GM18909 (cell line): ENCODE data around the gene CHST9.
"Not testable (repeated sequence)": the region's sequence is repeated elsewhere in the genome, so short reads cannot be mapped to it uniquely, and the experiment has no call there.

Experiments
- ATAC-seq: cut with Tn5 transposase; IDR thresholded peaks from one replicate; pipeline ENCODE4 v1.9.1; 2021; ENCODE audit warnings: mild to moderate bottlenecking; ENCODE audit not compliant: unreplicated experiment, poor library complexity

Gene CHST9, protein sequence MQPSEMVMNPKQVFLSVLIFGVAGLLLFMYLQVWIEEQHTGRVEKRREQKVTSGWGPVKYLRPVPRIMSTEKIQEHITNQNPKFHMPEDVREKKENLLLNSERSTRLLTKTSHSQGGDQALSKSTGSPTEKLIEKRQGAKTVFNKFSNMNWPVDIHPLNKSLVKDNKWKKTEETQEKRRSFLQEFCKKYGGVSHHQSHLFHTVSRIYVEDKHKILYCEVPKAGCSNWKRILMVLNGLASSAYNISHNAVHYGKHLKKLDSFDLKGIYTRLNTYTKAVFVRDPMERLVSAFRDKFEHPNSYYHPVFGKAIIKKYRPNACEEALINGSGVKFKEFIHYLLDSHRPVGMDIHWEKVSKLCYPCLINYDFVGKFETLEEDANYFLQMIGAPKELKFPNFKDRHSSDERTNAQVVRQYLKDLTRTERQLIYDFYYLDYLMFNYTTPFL

GRCh38 chr18:27185025-27185763 lies at the start of gene CHST9:
Gene CHST9, minus strand, starts transcription at chr18:27185308. Its CDS starts 42,499 bp downstream, at chr18:27142809.
- ATAC-seq = no peak

DNA sequence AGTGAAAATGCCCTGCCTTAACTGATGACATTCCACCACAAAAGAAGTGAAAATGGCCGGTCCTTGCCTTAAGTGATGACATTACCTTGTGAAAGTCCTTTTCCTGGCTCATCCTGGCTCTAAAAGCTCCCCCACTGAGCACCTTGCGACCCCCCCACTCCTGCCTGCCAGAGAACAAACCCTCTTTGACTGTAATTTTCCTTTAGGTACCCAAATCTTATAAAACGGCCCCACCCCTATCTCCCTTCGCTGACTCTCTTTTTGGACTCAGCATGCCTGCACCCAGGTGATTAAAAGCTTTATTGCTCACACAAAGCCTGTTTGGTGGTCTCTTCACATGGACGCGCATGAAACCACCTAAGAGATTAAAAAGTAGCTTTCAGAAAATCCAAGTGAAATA lies 47.2 kb upstream of the CHST9 start:
- ATAC-seq = not testable (repeated sequence)

- ATAC-seq = not testable (repeated sequence)
These were observed 46.6 kb upstream of the CHST9 start for GRCh38 chr18:27231671-27232070.

DNA sequence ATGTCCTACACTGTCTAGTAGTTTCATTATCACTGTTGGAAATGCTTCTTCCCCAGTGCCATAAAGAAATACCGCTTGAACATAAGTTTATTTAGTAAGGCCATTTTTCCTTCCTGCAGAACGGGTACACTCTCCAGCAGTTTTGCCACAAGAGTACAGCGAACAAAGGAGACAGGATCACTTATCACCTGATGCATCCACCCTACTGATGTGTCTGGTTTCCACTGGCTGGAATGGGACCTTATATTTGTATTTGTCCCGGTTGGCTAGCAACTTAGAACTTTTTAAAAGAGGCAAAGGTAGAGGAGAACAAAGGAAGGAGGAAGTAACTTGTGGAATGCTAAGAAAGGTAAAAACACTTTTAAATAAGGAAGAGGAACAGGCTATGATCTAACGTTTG lies 46.1 kb upstream of the CHST9 start:
- not testable (repeated sequence) for ATAC-seq

DNA sequence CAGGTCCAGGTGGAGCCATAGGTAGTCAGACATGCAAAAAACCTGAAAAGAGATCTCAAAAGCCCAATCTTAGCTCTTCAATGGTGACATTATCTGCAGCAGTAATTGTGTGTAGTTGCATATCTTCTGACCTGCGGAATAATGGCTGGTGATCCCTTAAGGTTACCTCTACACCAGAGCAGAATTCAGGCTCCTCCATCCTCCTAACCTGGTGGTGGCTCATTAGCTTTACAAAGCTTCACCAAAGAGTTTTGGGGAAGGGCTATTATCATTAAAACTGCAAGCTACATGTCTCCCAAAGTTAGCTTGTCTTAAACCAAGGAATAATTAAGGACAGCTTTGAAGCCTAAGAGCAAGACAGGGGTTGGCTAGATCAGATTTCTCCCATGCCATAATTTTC lies 42.6 kb upstream of the CHST9 start:
- no peak for ATAC-seq

- no peak for ATAC-seq
These were observed 41.5 kb upstream of the CHST9 start for GRCh38 chr18:27226556-27227075.

GRCh38 chr18:27225947-27226481 lies 40.9 kb upstream of the CHST9 start:
- no peak for ATAC-seq

- ATAC-seq = no peak
These were observed 38.6 kb upstream of the CHST9 start for GRCh38 chr18:27223526-27224291.

DNA sequence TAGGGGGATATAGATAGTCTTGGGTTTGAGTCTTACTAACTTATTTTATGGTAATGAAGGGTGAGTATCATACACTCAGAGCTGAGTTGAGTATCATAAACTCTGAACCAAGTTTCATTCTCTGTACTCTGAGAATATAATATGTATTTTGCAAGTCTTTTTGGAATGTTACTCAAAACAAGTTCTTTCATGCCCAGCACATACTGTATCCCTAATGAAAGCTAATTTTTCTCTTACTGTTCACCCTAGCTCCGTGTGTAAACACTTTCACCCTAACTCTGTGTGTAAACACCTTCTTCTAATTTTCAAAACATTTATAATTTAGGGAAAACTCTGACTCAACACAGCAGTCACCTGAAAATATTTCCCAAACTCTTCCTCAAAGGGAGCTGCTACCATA lies 29.7 kb upstream of the CHST9 start:
- no peak for ATAC-seq

GRCh38 chr18:27213123-27213717 lies 28.1 kb upstream of the CHST9 start:
- ATAC-seq = no peak

DNA sequence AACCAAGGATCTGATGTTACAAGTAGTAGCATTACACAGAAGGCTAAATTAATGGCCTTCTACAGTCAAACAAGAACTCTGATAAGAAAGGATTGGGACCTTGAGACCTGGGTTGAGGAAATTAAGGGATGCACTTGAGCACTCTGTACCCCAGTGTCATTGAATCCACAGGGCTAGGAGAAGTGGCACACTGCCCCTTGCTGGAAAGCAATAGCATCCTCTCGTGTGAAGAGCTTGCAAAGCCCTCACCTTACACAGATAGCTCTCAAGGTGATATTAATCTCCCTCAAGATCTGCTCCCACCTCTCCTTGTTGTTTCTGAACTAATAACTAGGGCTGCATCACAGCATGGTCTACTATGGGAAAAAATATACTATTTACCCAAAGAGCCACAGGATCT lies 26.5 kb upstream of the CHST9 start:
- no peak for ATAC-seq

GRCh38 chr18:27206411-27206810 lies 21.3 kb upstream of the CHST9 start:
- ATAC-seq = no peak

DNA sequence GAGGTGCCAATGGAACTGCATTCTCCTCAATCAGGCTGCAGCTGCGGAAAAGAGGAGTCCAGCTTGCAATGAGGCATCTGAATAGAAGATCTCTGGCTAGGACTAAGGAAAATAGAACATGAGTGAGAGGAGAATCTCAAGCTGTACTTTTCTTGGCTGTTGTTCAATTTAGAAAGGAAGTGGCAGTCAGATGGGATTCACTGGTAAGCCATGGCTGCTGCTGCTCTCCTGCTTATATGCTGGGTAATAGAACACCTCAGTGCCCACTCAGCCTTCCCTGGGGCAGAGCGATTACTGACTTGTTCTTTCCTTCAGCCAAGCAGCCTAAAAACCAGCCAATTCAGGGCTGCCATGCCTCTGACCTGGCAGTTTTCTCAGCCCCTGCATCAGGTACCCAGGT lies 17.6 kb upstream of the CHST9 start:
- ATAC-seq = no peak

DNA sequence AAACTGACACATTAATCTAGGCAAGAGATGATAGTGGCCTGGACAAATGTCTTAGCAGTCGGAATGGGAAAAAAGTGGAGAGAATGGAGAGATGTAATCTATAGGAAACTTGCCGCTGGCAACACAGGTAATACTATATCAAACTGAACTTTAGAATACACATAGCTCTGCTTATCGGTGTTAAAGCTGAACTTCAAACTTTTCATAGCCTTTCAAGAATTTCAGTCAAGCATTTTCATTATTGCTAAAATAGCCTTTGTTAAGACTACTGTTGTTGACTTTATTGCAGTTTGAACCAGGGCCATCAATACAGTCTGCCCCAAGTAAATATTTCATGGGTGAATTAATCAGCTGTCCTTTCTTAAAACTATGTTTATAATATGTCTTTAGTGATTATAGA lies 12.9 kb upstream of the CHST9 start:
- no peak for ATAC-seq

DNA sequence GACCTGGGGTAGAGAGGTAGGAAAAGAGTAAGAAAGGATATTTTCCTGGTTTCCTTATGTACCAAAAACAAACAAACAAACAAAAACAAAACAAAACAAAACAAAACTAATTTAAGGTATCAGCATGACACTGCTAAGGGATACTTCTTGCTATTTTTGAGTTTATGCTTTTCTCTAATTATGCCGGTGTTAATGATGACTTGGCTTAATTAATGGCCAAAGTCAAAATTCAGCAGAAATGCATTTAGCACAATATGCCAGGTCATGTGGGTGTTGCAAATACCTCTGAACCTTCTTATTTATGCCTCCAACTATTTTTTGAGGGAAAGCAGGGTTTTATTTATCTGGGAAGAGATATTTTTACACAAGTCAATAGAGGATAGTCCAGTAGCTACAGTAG lies 3.2 kb upstream of the CHST9 start:
- no peak for ATAC-seq

DNA sequence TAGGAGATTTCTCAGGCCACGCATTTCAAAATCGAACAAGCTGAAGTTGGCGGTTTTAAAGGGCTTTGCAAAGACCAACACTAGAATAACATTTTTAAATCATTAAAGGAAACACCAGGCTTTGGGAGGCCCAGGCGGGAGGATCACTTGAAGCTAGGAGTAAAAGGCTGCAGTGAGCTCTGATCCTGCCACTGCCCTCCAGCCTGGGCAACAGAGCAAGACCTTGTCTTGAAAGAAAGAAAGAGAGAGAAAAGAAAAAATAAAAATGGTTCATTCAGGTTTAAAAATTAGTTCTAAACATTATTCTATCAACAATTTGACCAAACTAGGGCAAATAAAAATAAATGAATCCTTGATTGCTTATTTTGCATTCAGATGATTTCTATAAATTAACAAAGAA lies 789 bp upstream of the CHST9 start:
- no peak for ATAC-seq

GRCh38 chr18:27184115-27185024 lies 738 bp downstream of the CHST9 start:
- no peak for ATAC-seq

- no peak for ATAC-seq
These were observed 3.4 kb downstream of the CHST9 start for GRCh38 chr18:27181726-27182125.

- no peak for ATAC-seq
These were observed 6.7 kb downstream of the CHST9 start for GRCh38 chr18:27178424-27178823.
